ENCODE results near the gene DDAH2.

Gene DDAH2

DNA sequence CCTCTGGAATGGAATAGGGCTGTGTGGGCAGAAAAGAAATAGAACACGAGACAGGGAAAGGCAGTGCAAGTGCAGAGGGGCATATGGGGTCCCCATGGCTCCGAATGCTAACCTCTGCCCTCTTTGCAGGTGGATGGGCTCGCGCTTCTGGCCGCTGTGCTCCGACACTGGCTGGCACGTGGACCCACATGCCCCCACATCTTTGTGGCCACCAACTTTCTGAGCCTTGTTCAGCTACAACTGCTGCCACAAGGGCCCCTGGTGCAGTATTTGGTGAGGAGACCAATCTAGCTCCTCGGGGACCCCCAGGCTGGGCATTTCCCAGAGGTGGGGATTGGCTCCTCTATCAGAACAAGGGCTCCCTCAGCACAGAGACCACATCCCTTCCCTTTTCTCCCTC is 32.2 kb upstream of the DDAH2 start:
- DNase-seq = no peak
- Histone ChIP-seq H3K4me3 (ENCODE audit: insufficient read depth, low read depth, low read length, poor library complexity, severe bottlenecking) (no peak overlapping the region), H3K9me3 (ENCODE audit: control insufficient read depth, low read length) (no peaks in the 10 kb centered on the region), H3K27me3 (replicated peaks; ENCODE audit: control insufficient read depth, insufficient read depth, low read length, poor library complexity, severe bottlenecking) (no peaks in the 10 kb centered on the region), H3K27ac (ENCODE audit: insufficient read depth, low read length, poor library complexity, severe bottlenecking) (no peak overlapping the region), H3K4me1 (ENCODE audit: control insufficient read depth, insufficient read depth, low read length, poor library complexity, severe bottlenecking) (no peaks in the 10 kb centered on the region), H3K36me3 (ENCODE audit: control insufficient read depth, insufficient read depth, low read length) (peaks cover 7% of the 10 kb centered on the region)

DNA sequence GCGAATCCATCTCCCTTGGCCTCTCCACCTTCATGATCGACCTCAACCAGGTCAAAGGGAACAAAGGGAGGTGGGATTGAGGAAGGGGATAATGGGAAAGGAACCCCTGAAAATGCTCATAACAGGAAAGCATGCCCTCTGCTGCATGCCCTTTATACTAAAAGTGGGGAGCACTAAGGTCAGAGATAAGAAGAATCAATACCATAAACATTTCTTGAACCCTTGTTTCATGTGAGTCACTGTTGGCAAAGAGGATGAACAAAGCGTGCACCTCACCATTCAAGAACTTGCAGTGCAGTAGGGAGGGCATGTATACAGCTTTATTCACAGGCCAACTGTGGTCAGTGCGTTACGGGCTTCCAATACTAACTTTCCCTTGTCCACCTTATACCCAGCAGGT is 31.7 kb upstream of the DDAH2 start:
- Histone ChIP-seq H3K4me1 (ENCODE audit: control insufficient read depth, insufficient read depth, low read length, poor library complexity, severe bottlenecking) (no peaks in the 10 kb centered on the region), H3K27ac (ENCODE audit: insufficient read depth, low read length, poor library complexity, severe bottlenecking) (no peak overlapping the region), H3K27me3 (replicated peaks; ENCODE audit: control insufficient read depth, insufficient read depth, low read length, poor library complexity, severe bottlenecking) (no peaks in the 10 kb centered on the region), H3K9me3 (ENCODE audit: control insufficient read depth, low read length) (no peaks in the 10 kb centered on the region), H3K36me3 (ENCODE audit: control insufficient read depth, insufficient read depth, low read length) (peaks cover 7% of the 10 kb centered on the region), H3K4me3 (ENCODE audit: insufficient read depth, low read depth, low read length, poor library complexity, severe bottlenecking) (no peak overlapping the region)
- no peak for DNase-seq

DNA sequence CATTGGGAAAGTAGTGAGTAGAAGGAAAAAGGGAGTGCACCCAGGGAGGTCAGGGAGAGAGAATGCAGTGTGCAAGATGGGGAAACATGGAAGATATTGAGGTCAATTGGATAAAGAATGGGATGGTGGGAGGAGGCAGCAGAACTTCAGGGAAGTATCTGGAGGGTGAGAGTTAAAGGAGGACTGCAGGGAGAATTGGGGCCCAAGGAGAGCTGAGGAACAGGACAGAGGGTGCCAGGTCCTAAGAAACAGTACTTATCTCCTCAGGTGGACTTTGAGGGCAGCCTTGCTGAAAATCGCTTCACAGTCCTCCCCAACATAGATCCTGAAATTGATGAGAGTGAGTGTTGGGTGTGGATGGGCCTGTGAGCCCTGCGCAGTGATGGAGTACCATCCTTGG is 29.2 kb upstream of the DDAH2 start:
- H3K27me3 ChIP-seq (replicated peaks; ENCODE audit: control insufficient read depth, insufficient read depth, low read length, poor library complexity, severe bottlenecking) = no peaks in the 10 kb centered on the region
- H3K9me3 ChIP-seq (ENCODE audit: control insufficient read depth, low read length) = no peaks in the 10 kb centered on the region
- H3K4me3 ChIP-seq (ENCODE audit: insufficient read depth, low read depth, low read length, poor library complexity, severe bottlenecking) = no peak overlapping the region
- peaks cover 7% of the 10 kb centered on the region for H3K36me3 ChIP-seq (ENCODE audit: control insufficient read depth, insufficient read depth, low read length)
- H3K4me1 ChIP-seq (ENCODE audit: control insufficient read depth, insufficient read depth, low read length, poor library complexity, severe bottlenecking) = no peaks in the 10 kb centered on the region
- no peak overlapping the region for H3K27ac ChIP-seq (ENCODE audit: insufficient read depth, low read length, poor library complexity, severe bottlenecking)
- DNase-seq = no peak

DNA sequence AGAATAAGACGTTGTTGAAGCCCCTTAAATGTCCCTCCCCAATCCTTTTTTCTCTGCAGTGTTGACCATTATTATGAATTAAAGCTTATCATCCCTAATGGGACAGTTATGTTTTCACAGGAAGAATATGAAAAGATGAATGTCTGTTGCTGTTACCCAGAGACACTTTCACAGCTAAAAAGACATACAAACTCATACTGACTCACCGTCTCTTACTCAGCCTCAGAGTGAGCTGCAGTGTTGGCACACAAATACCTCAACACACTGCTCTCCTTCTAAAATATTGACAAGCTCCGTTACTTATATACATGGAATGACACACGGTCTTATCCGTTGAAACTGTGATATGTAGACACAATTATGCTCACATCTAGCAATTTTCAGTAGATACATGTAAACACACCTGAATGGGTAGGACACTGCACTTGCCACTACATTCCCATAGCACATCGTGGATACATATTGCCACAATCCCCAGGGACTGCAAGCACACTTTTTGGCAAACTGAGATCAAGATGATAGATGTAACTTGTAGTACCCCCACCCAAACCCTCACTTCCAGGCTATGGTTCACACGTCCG is 23.7 kb upstream of the DDAH2 start:
- Histone ChIP-seq H3K4me3 (ENCODE audit: insufficient read depth, low read depth, low read length, poor library complexity, severe bottlenecking) (no peak overlapping the region), H3K36me3 (ENCODE audit: control insufficient read depth, insufficient read depth, low read length) (no peaks in the 10 kb centered on the region), H3K27ac (ENCODE audit: insufficient read depth, low read length, poor library complexity, severe bottlenecking) (no peak overlapping the region), H3K9me3 (ENCODE audit: control insufficient read depth, low read length) (no peaks in the 10 kb centered on the region), H3K27me3 (replicated peaks; ENCODE audit: control insufficient read depth, insufficient read depth, low read length, poor library complexity, severe bottlenecking) (no peaks in the 10 kb centered on the region), H3K4me1 (ENCODE audit: control insufficient read depth, insufficient read depth, low read length, poor library complexity, severe bottlenecking) (no peaks in the 10 kb centered on the region)
- DNase-seq = no peak

DNA sequence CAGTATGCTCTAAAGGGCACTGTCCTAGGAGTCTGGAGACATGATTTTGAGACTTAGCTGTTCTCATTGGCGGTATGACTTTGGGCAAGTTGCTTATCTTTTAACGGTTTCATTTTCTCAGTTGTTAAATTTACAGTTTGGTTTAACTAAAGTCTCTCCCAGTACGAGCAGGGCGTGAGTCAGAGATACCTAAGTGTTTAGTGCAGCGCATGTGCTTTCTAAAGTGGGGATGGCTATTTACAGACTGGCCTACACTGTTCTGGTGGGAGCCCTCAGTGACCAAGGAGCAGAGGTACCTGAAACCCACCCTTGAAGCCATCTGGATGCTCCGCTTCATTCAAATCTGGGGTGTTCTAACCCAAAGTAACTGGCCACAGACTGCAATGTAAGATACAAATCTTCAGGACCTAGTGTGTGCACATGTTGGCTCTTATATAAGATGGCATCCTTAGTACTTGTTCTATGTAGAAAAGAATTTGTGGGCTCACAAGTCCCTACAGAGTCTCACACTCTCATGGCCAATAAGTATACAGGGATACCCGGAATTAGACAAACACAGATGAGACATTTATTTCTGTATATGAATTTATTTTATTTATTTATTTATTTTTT is 21.4 kb upstream of the DDAH2 start:
- H3K9me3 ChIP-seq (ENCODE audit: control insufficient read depth, low read length) = no peaks in the 10 kb centered on the region
- no peak overlapping the region for H3K4me3 ChIP-seq (ENCODE audit: insufficient read depth, low read depth, low read length, poor library complexity, severe bottlenecking)
- no peaks in the 10 kb centered on the region for H3K36me3 ChIP-seq (ENCODE audit: control insufficient read depth, insufficient read depth, low read length)
- no peak for DNase-seq
- H3K4me1 ChIP-seq (ENCODE audit: control insufficient read depth, insufficient read depth, low read length, poor library complexity, severe bottlenecking) = no peaks in the 10 kb centered on the region
- H3K27ac ChIP-seq (ENCODE audit: insufficient read depth, low read length, poor library complexity, severe bottlenecking) = no peak overlapping the region
- H3K27me3 ChIP-seq (replicated peaks; ENCODE audit: control insufficient read depth, insufficient read depth, low read length, poor library complexity, severe bottlenecking) = no peaks in the 10 kb centered on the region

DNA sequence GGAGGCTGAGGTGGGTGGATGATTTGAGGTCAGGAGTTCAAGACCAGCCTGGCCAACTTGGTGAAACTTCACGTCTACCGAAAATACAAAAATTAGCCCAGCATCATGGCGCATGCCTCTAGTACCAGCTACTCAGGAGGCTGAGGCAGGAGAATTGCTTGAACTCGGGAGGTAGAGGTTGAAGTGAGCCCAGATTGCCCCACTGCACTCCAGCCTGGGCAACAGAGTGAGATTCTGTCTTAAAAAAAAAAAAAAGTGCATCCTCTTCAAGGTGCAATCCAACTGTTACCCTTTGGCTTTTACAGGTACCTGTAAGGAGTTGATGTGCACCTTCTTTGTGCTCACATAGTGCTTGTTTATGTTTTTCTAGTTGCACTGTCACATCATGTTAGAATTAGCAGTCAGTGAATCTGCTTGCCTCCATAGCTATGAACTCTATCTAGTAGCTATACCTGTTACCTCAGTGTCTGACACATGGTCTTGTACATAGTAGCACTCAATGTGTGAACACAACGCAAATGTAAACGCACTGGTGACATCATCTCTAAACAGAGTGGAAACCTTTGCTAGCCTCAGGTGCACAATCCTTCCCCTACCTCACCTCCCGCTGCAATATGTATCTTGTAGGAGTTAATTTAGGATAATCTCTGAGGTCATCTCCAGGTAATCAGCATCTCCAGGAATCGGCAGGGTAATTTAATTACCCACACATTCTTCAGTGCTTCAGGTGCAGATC is 20.4 kb upstream of the DDAH2 start:
- DNase-seq = no peak
- H3K4me3 ChIP-seq (ENCODE audit: insufficient read depth, low read depth, low read length, poor library complexity, severe bottlenecking) = no peak overlapping the region
- H3K4me1 ChIP-seq (ENCODE audit: control insufficient read depth, insufficient read depth, low read length, poor library complexity, severe bottlenecking) = no peaks in the 10 kb centered on the region
- H3K36me3 ChIP-seq (ENCODE audit: control insufficient read depth, insufficient read depth, low read length) = no peaks in the 10 kb centered on the region
- no peaks in the 10 kb centered on the region for H3K27me3 ChIP-seq (replicated peaks; ENCODE audit: control insufficient read depth, insufficient read depth, low read length, poor library complexity, severe bottlenecking)
- no peak overlapping the region for H3K27ac ChIP-seq (ENCODE audit: insufficient read depth, low read length, poor library complexity, severe bottlenecking)
- no peaks in the 10 kb centered on the region for H3K9me3 ChIP-seq (ENCODE audit: control insufficient read depth, low read length)

DNA sequence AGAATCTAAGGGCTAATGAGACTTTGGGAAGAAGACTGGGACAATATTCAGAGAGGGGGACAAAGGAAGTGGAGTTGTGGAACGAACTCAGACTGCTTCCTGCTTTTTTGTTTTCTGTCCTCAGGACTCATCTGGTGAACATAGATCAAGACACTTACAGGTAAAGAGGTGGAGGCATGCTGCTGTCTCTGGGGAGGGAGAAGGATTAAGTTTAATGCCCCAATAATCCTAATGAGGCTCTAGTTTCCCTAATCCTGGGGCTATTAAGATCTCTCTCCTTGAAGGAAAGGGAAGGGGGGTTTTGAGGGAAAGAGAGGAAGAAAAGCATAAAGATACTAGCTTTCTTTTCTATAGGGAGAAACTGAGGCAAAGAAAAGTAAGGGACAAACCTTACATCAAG is 15.3 kb upstream of the DDAH2 start:
- H3K36me3 ChIP-seq (ENCODE audit: control insufficient read depth, insufficient read depth, low read length) = no peaks in the 10 kb centered on the region
- no peaks in the 10 kb centered on the region for H3K27me3 ChIP-seq (replicated peaks; ENCODE audit: control insufficient read depth, insufficient read depth, low read length, poor library complexity, severe bottlenecking)

DNA sequence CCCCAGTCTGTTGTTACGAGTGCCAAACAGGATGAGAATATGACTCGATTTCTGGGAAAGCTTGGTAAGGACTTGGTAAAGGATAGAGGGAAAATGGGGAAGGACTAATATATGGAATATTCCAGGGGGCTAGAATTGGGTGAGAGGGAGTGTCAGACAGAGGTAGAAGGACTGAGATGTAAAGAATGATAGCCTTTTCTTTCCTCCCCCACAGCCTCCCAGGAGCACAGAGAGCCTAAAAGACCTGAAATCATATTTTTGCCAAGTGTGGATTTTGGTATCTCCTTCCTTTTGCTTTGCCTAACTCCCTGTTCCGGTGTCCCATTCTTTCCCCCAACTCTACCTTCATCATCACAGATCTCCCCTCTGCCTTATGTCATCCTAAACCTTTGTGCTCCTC is 13.8 kb upstream of the DDAH2 start:
- Histone ChIP-seq H3K9me3 (ENCODE audit: control insufficient read depth, low read length) (no peaks in the 10 kb centered on the region), H3K36me3 (ENCODE audit: control insufficient read depth, insufficient read depth, low read length) (no peaks in the 10 kb centered on the region), H3K4me3 (ENCODE audit: insufficient read depth, low read depth, low read length, poor library complexity, severe bottlenecking) (no peak overlapping the region), H3K27ac (ENCODE audit: insufficient read depth, low read length, poor library complexity, severe bottlenecking) (no peak overlapping the region), H3K4me1 (ENCODE audit: control insufficient read depth, insufficient read depth, low read length, poor library complexity, severe bottlenecking) (peaks cover 20% of the 10 kb centered on the region), H3K27me3 (replicated peaks; ENCODE audit: control insufficient read depth, insufficient read depth, low read length, poor library complexity, severe bottlenecking) (no peaks in the 10 kb centered on the region)
- DNase-seq = no peak

More for the DNA sequence above, 15.3 kb upstream of the DDAH2 start:
- Histone ChIP-seq H3K4me3 (ENCODE audit: insufficient read depth, low read depth, low read length, poor library complexity, severe bottlenecking) (no peak overlapping the region), H3K4me1 (ENCODE audit: control insufficient read depth, insufficient read depth, low read length, poor library complexity, severe bottlenecking) (peaks cover 5% of the 10 kb centered on the region), H3K9me3 (ENCODE audit: control insufficient read depth, low read length) (no peaks in the 10 kb centered on the region), H3K27ac (ENCODE audit: insufficient read depth, low read length, poor library complexity, severe bottlenecking) (no peak overlapping the region)
- no peak for DNase-seq

DNA sequence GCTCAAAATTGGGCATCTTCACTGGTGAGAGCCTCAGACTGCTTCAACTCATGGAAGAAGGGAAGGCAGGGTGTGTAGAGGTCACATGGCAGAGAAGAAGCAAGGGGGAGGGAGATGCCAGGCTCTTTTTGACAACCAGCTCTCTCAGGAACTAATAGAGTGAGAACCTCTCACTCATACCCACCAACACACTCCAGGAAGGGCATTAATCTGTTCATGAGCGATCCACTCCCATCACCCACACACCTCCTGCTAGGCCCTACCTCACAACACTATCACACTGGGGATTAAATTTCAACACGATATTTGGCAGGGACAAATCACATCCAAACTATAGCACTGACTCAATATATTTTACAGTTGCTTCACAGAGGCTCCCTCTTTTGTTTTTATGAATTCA is 12.7 kb upstream of the DDAH2 start:
- Histone ChIP-seq H3K9me3 (ENCODE audit: control insufficient read depth, low read length) (no peaks in the 10 kb centered on the region), H3K4me3 (ENCODE audit: insufficient read depth, low read depth, low read length, poor library complexity, severe bottlenecking) (no peak overlapping the region), H3K36me3 (ENCODE audit: control insufficient read depth, insufficient read depth, low read length) (no peaks in the 10 kb centered on the region), H3K4me1 (ENCODE audit: control insufficient read depth, insufficient read depth, low read length, poor library complexity, severe bottlenecking) (peaks cover 31% of the 10 kb centered on the region), H3K27me3 (replicated peaks; ENCODE audit: control insufficient read depth, insufficient read depth, low read length, poor library complexity, severe bottlenecking) (no peaks in the 10 kb centered on the region), H3K27ac (ENCODE audit: insufficient read depth, low read length, poor library complexity, severe bottlenecking) (no peak overlapping the region)
- DNase-seq = no peak
